ENCODE measurements around the gene MAPT.

Gene MAPT

DNA sequence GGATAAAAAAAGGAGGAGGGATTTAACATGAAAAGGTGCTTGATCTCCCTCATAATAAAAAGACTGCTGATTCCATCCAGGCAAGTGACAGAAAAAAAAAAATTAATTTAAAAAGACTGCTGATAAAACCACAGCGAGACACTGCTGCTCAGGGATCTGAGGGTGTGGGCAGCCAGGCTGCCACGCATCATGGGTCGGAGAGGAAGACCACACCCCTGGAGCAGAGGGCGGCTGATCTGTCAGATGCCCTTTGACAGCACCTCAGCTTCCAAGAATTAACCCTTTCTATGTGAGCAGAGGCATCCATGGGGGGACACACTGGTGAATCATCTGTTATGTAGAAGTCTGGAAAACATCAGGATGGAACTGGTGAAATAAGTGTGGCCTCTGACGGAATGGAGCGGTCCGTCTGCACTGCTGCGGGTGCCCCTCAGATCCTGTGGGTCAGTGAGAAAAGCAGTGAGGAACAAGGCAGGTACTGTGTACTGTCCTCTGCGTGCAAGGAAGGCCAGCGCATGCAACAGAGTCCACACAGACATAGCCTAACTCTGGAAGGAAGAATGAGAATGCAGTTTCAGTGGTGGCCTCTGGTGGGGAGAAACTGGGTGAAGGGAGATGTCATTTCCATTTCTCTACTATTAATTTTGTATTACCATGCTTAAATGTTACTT, 19.8 kb downstream of the MAPT start:
- no peaks in the 10 kb centered on the region for H3K36me3 ChIP-seq (ENCODE audit: insufficient read depth, low read length)
- no peaks in the 10 kb centered on the region for H3K4me1 ChIP-seq (ENCODE audit: insufficient read depth, low read length)
- no peak overlapping the region for H3K4me3 ChIP-seq (ENCODE audit: low read length)
- no peak overlapping the region for H3K9ac ChIP-seq (ENCODE audit: low read depth, low read length)
- no peak overlapping the region for H3K27ac ChIP-seq (ENCODE audit: low read depth, low read length)
- WGBS, result 83% methylated on average over 10 of the region's 10 CpGs
- H3K27me3 ChIP-seq (ENCODE audit: insufficient read depth, low read length), result no peaks in the 10 kb centered on the region
- peaks cover 6% of the 10 kb centered on the region; the same call in 1 of the 2 replicates for H3K9me3 ChIP-seq (ENCODE audit: insufficient read depth, low read depth, low read length)

DNA sequence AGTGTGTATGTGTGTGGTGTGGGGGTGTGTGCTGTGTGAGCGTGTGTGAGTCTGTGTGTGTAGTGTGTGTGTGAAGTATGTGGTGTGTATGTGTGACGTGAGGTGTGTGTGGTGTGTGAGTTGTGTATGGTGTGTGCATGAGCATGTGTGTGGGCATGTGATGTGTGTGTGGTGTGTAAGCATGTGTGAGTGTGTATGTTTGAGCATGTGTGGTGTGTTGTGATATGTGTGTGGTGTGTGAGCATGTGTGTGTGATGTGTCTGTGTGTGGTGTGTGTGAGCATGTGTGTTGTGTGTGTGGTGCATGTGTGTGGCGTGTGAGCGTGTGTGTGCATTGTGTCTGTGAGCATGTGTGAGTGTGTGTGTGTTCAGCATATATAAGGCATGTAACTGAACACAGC, 20.9 kb downstream of the MAPT start:
- Histone ChIP-seq H3K36me3 (ENCODE audit: insufficient read depth, low read length) (no peaks in the 10 kb centered on the region), H3K4me1 (ENCODE audit: insufficient read depth, low read length) (no peaks in the 10 kb centered on the region), H3K9me3 (ENCODE audit: insufficient read depth, low read depth, low read length) (peaks cover 6% of the 10 kb centered on the region; the same call in 1 of the 2 replicates), H3K4me3 (ENCODE audit: low read length) (no peak overlapping the region), H3K27me3 (ENCODE audit: insufficient read depth, low read length) (no peaks in the 10 kb centered on the region), H3K27ac (ENCODE audit: low read depth, low read length) (no peak overlapping the region), H3K9ac (ENCODE audit: low read depth, low read length) (no peak overlapping the region)
- 92% methylated on average over 4 of the region's 4 CpGs for WGBS

DNA sequence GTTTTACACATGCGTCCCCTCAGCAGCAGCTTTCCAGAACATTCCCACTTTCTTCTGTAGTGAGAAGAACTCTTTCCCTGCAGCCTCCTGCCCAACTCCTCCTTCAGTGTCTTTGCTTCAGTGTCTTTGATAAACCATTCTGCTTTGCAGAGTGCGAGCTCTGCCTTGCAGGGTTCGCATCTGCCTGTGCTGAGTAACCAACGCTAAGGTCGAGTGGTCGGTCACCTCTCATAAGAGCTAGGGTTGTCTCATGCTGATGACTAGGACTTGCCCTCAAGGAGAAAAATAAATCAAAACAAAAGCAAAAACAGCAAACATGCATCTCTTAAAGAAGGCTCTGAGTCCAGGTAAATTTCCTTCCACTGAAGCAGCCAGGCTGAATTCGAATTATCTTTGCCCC, 22.7 kb downstream of the MAPT start:
- H3K27me3 ChIP-seq (ENCODE audit: insufficient read depth, low read length), result no peaks in the 10 kb centered on the region
- WGBS, result 91% methylated on average over 7 of the region's 7 CpGs

DNA sequence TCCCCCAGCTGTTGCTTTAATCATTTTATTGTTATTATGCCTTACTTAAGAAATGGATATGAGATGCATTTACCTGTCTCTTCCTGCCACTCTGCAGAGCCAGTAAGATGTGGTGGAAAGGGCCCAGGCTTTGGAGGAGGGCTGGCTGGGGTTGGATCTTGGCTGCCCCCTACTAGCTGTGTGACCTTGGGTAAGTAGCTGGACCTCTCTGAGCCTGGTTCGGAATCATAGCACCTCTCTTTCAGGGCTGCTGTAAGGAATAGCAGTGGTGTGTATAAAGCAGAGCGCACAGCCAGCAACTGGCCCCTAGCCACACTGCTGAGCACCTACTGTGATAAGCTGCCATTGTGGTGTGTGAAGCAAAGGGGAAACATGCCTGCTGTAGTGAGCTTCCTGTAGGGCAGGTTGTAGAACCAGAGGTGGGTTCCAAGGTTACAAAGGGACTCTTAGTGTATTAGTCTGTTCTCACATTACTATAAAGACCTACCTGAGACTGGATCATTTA, 23.9 kb downstream of the MAPT start:
- 94% methylated on average over 2 of the region's 2 CpGs for WGBS
- Histone ChIP-seq H3K9ac (ENCODE audit: low read depth, low read length) (no peak overlapping the region), H3K27ac (ENCODE audit: low read depth, low read length) (no peak overlapping the region), H3K4me3 (ENCODE audit: low read length) (no peak overlapping the region), H3K9me3 (ENCODE audit: insufficient read depth, low read depth, low read length) (no peaks in the 10 kb centered on the region), H3K27me3 (ENCODE audit: insufficient read depth, low read length) (no peaks in the 10 kb centered on the region), H3K4me1 (ENCODE audit: insufficient read depth, low read length) (no peaks in the 10 kb centered on the region), H3K36me3 (ENCODE audit: insufficient read depth, low read length) (no peaks in the 10 kb centered on the region)

More for the DNA sequence above, 22.7 kb downstream of the MAPT start:
- Histone ChIP-seq H3K27ac (ENCODE audit: low read depth, low read length) (no peak overlapping the region), H3K9ac (ENCODE audit: low read depth, low read length) (no peak overlapping the region), H3K4me3 (ENCODE audit: low read length) (no peak overlapping the region), H3K36me3 (ENCODE audit: insufficient read depth, low read length) (no peaks in the 10 kb centered on the region), H3K9me3 (ENCODE audit: insufficient read depth, low read depth, low read length) (peaks cover 5% of the 10 kb centered on the region; the same call in 1 of the 2 replicates), H3K4me1 (ENCODE audit: insufficient read depth, low read length) (no peaks in the 10 kb centered on the region)

DNA sequence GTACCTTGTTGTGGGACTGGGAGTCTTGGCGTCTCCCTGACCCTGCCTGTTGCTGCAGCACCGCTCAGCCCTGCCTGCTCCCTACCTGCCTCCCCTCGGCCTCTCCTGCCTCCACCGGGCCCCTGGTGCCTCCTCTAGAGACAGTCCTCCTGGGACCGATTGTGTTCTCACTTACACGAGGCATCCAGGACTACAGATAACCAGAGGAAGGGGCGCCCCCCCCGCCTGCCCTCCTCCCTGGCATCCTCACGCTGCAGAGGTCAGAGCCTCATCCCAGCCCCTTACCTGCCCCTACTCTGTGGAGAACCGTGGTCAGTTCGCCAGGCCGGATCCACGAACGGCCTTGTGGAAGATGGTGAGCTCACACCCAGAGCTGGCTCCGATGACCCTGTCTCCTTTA, 24.8 kb downstream of the MAPT start:
- Histone ChIP-seq H3K27ac (ENCODE audit: low read depth, low read length) (no peak overlapping the region), H3K9me3 (ENCODE audit: insufficient read depth, low read depth, low read length) (no peaks in the 10 kb centered on the region), H3K9ac (ENCODE audit: low read depth, low read length) (no peak overlapping the region), H3K4me1 (ENCODE audit: insufficient read depth, low read length) (no peaks in the 10 kb centered on the region), H3K36me3 (ENCODE audit: insufficient read depth, low read length) (no peaks in the 10 kb centered on the region), H3K4me3 (ENCODE audit: low read length) (no peak overlapping the region), H3K27me3 (ENCODE audit: insufficient read depth, low read length) (no peaks in the 10 kb centered on the region)
- 92% methylated on average over 15 of the region's 15 CpGs for WGBS

DNA sequence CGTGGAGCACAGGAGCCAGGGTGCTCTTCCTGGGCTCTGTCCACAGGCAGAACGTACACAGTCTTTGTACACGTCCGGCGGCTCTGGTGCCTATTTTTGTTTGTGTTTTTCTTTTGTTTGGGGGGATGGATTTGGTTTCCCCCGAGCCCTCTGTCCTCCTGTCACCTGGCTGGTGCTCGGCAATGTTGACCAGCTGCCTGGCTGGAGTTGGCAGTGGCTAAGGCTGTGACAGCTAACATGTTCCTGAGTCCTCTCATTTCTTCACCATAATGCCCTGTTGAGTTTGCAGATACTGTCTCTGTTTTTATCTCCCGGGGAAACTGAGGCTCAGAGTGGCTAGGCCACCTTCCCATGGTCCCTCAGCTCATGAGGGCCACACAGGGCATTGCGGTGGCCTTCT, 25.7 kb downstream of the MAPT start:
- H3K4me3 ChIP-seq (ENCODE audit: low read length), result no peak overlapping the region
- no peak overlapping the region for H3K9ac ChIP-seq (ENCODE audit: low read depth, low read length)
- WGBS, result 90% methylated on average over 9 of the region's 9 CpGs
- no peaks in the 10 kb centered on the region for H3K4me1 ChIP-seq (ENCODE audit: insufficient read depth, low read length)
- H3K9me3 ChIP-seq (ENCODE audit: insufficient read depth, low read depth, low read length), result no peaks in the 10 kb centered on the region
- no peak overlapping the region for H3K27ac ChIP-seq (ENCODE audit: low read depth, low read length)
- H3K36me3 ChIP-seq (ENCODE audit: insufficient read depth, low read length), result no peaks in the 10 kb centered on the region
- no peaks in the 10 kb centered on the region for H3K27me3 ChIP-seq (ENCODE audit: insufficient read depth, low read length)

DNA sequence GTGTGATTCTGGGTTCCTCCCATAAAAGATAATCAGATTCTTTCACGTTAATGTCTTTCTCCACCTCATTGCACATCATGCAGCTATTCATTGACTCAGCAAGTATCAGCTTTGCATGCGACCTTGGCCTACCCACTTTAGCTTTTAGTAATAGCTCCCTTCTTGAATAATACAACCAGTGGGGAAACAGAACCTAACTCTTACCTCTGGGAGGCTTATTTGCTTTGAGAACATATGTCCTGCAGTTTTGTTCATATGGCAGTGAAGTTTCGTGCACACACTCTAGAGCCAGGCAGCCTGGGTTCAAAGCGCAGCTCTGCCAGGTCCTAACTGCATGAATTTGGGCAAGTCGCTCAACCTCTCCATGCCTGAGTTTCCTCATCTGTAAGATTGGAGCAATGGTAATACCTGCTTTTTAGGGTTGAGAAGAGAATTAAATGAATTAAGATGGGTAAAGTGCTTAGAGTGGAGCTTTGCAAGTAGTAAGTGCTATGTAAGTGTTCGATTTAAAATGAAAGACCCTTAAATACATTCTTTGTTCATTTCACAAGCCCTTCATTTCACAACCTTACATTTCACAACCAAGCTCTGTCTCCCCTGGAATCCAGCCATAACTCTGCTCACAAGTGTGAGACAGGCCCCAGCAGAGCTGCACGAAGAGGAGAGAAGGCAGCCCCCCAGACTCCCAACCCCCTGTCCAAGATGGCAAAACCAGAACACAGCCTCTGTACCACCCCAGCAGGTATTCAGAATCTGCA, 29.3 kb downstream of the MAPT start:
- Histone ChIP-seq H3K27me3 (ENCODE audit: insufficient read depth, low read length) (no peaks in the 10 kb centered on the region), H3K4me3 (ENCODE audit: low read length) (no peak overlapping the region), H3K36me3 (ENCODE audit: insufficient read depth, low read length) (no peaks in the 10 kb centered on the region), H3K4me1 (ENCODE audit: insufficient read depth, low read length) (no peaks in the 10 kb centered on the region), H3K9ac (ENCODE audit: low read depth, low read length) (no peak overlapping the region), H3K27ac (ENCODE audit: low read depth, low read length) (no peak overlapping the region), H3K9me3 (ENCODE audit: insufficient read depth, low read depth, low read length) (peaks cover 12% of the 10 kb centered on the region)
- 88% methylated on average over 6 of the region's 7 CpGs for WGBS

DNA sequence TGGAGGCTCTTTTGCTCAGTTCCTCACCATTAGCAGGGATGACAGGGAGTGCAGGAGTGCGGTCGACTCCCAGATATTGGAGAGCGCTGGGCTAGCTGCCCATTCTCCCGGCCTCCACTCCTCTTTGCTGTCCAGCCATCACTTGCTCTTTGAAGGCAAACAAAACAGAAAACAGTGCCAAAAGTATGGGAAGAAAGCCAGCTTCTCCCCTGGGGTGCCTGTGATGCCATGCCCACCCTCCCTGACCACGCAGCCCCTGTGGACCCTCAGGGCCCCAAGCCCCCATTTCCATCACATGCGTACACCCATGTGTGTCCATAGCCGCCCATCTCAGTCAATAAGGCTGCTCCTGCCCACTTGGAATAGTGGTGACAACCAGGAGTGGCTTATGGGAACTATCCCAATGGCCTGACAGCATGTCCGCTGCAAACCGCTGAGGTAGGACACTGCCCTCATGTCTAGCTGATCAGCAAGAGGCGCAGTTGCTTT, 30.0 kb downstream of the MAPT start:
- no peaks in the 10 kb centered on the region for H3K27me3 ChIP-seq (ENCODE audit: insufficient read depth, low read length)
- H3K9me3 ChIP-seq (ENCODE audit: insufficient read depth, low read depth, low read length), result peaks cover 12% of the 10 kb centered on the region
- 94% methylated on average over 10 of the region's 10 CpGs for WGBS
- H3K4me1 ChIP-seq (ENCODE audit: insufficient read depth, low read length), result no peaks in the 10 kb centered on the region
- no peak overlapping the region for H3K27ac ChIP-seq (ENCODE audit: low read depth, low read length)
- no peak overlapping the region for H3K9ac ChIP-seq (ENCODE audit: low read depth, low read length)
- H3K4me3 ChIP-seq (ENCODE audit: low read length), result no peak overlapping the region
- no peaks in the 10 kb centered on the region for H3K36me3 ChIP-seq (ENCODE audit: insufficient read depth, low read length)

DNA sequence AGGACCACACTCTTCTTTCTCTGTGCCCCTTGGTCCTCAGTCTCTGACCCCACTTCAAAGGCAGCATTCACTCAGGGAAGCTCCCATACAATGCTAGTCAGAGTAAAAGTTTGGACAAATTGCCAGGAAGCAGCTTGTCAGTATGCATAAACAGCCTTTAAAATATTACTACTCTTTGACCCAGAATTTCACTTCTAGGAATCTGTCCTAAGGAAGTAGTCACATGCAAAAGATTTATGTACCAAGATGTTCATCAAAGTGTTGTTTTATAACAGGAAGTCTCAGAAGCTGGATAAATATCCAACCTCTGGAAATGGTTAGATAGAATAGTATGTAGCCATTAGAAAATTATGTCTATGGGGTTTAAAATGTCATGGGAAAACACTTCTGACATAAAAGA, 31.0 kb downstream of the MAPT start:
- Histone ChIP-seq H3K27ac (ENCODE audit: low read depth, low read length) (no peak overlapping the region), H3K36me3 (ENCODE audit: insufficient read depth, low read length) (no peaks in the 10 kb centered on the region), H3K4me1 (ENCODE audit: insufficient read depth, low read length) (no peaks in the 10 kb centered on the region), H3K9me3 (ENCODE audit: insufficient read depth, low read depth, low read length) (peaks cover 12% of the 10 kb centered on the region), H3K9ac (ENCODE audit: low read depth, low read length) (no peak overlapping the region), H3K27me3 (ENCODE audit: insufficient read depth, low read length) (no peaks in the 10 kb centered on the region), H3K4me3 (ENCODE audit: low read length) (no peak overlapping the region)

DNA sequence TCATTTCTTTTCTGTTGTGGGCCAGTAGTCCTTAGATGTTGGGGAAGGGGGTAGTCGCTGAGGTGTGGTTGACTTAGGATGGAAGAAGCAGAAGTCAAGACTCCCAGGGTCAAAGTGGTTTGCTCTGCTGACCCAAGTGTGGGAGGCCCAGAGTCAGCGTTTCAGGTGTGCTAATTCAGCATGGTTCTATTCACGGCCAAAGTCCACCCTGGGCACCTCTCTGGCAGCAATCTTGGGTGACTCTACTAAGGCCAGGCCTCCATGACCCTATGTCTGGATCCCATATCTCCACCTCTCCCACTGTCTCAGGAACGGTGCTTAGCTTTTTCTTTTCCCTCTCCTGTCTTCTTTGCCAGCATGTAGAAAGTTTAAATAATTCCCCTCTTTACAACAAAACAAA, 32.9 kb downstream of the MAPT start:
- no peaks in the 10 kb centered on the region for H3K36me3 ChIP-seq (ENCODE audit: insufficient read depth, low read length)
- H3K27me3 ChIP-seq (ENCODE audit: insufficient read depth, low read length), result no peaks in the 10 kb centered on the region
- H3K9ac ChIP-seq (ENCODE audit: low read depth, low read length), result no peak overlapping the region
- H3K27ac ChIP-seq (ENCODE audit: low read depth, low read length), result no peak overlapping the region
- H3K9me3 ChIP-seq (ENCODE audit: insufficient read depth, low read depth, low read length), result peaks cover 12% of the 10 kb centered on the region
- 91% methylated on average over 4 of the region's 4 CpGs for WGBS
- H3K4me1 ChIP-seq (ENCODE audit: insufficient read depth, low read length), result no peaks in the 10 kb centered on the region
- H3K4me3 ChIP-seq (ENCODE audit: low read length), result no peak overlapping the region

DNA sequence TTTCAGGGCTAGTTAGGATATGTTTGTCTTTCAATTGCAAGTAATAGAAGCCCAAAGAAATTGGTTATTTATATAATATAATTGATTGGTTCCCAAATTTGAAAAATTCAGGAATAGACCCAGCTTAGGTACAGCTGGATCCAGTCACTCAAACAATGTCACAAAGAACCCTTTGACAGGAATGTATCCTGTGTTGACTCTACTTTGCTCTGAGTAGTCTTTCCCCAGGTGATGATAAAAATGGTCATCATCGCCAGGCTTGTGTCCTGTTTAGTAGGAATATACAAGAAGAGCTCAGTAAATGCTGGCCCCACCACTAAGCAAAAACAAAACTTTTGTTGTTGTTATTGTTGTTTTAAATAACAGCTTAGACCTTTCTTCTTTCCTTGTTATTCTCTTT, 35.0 kb downstream of the MAPT start:
- Histone ChIP-seq H3K36me3 (ENCODE audit: insufficient read depth, low read length) (no peaks in the 10 kb centered on the region), H3K9me3 (ENCODE audit: insufficient read depth, low read depth, low read length) (peaks cover 12% of the 10 kb centered on the region), H3K27me3 (ENCODE audit: insufficient read depth, low read length) (no peaks in the 10 kb centered on the region), H3K4me1 (ENCODE audit: insufficient read depth, low read length) (no peaks in the 10 kb centered on the region), H3K4me3 (ENCODE audit: low read length) (no peak overlapping the region), H3K27ac (ENCODE audit: low read depth, low read length) (no peak overlapping the region), H3K9ac (ENCODE audit: low read depth, low read length) (no peak overlapping the region)
- WGBS, result 69% methylated on average over 1 of the region's 1 CpG

All from HUES64 (cell line).